SU-DHL-6 (cell line): ENCODE data around the gene SDK2.

Experiments used
- CTCF ChIP-seq: fragments of 200-600 bp; sonication (generic); IDR thresholded peaks from one replicate; pipeline ENCODE4 v1.5.1; 2017; ENCODE audit warnings: antibody characterized with exemption, mild to moderate bottlenecking, low read length, moderate library complexity; ENCODE audit not compliant: insufficient read depth, poor library complexity, severe bottlenecking
- EZH2phosphoT487 ChIP-seq: fragments of 200-600 bp; sonication (generic), shearing (Covaris generic); conservative IDR thresholded peaks from 2 replicates; pipeline ENCODE4 v1.6.1; 2018; ENCODE audit warnings: mild to moderate bottlenecking, antibody characterized with exemption, low read length, moderate library complexity, mixed read lengths

GRCh38 chr17:73422121-73422520, 222.1 kb downstream of the SDK2 start:
- TF ChIP-seq CTCF, result no peak
- no peak for TF ChIP-seq EZH2phosphoT487
